GM12872 (cell line): Measurements from ENCODE around the gene ZNF337.

ENCODE experiments used
- CTCF ChIP-seq: IDR thresholded peaks from 3 replicates; pipeline ENCODE4 v1.5.1; 2011; ENCODE audit warnings: low read depth, mild to moderate bottlenecking, low read length, moderate library complexity; ENCODE audit not compliant: insufficient read depth

Gene ZNF337

GRCh38 chr20:25696371-25697131, at the start of gene ZNF337:
Gene ZNF337 (minus strand): TSS chr20:25696853. CDS start chr20:25686417, 10,436 bp downstream.
- no peak for TF ChIP-seq CTCF

- no peak for TF ChIP-seq CTCF
Observed at GRCh38 chr20:25745738-25746137, 49.1 kb upstream of the ZNF337 start.

- TF ChIP-seq CTCF, result no peak
Observed at GRCh38 chr20:25745100-25745499, 48.4 kb upstream of the ZNF337 start.

- TF ChIP-seq CTCF, result no peak
Observed at GRCh38 chr20:25744261-25744660, 47.6 kb upstream of the ZNF337 start.

GRCh38 chr20:25741088-25741487, 44.4 kb upstream of the ZNF337 start:
- TF ChIP-seq CTCF, result no peak

- no peak for TF ChIP-seq CTCF
Observed at GRCh38 chr20:25739615-25740320, 43.1 kb upstream of the ZNF337 start.

- TF ChIP-seq CTCF, result no peak
Observed at GRCh38 chr20:25738198-25738597, 41.5 kb upstream of the ZNF337 start.
